Duodenal mucosa (tissue), 2 donors: ENCODE measurements around the gene VPS50.
"Not testable (repeated sequence)": the region's sequence is repeated elsewhere in the genome, so short reads cannot be mapped to it uniquely, and the experiment has no call there.

Experiments
- H3K27ac ChIP-seq: one replicate; pipeline ENCODE4 v1.7.0; 2013; ENCODE audit warnings: low read depth, low read length
- H3K27me3 ChIP-seq, 2 donors: one replicate each; pipeline ENCODE4 v1.7.0; 2013; ENCODE audit warnings: low read length in 2 of 2, control low read depth in 1 of 2; ENCODE audit not compliant: insufficient read depth in 2 of 2, control insufficient read depth in 1 of 2
- H3K36me3 ChIP-seq, 2 donors: one replicate each; pipeline ENCODE4 v1.7.0; 2013; ENCODE audit warnings: low read length in 2 of 2, control low read depth in 1 of 2; ENCODE audit not compliant: insufficient read depth in 2 of 2, control insufficient read depth in 1 of 2
- H3K4me1 ChIP-seq, 2 donors: one replicate each; pipeline ENCODE4 v1.7.0; 2013; ENCODE audit warnings: low read length in 2 of 2, control low read depth in 1 of 2; ENCODE audit not compliant: insufficient read depth in 2 of 2, control insufficient read depth in 1 of 2
- H3K4me3 ChIP-seq, 2 donors: one replicate each; pipeline ENCODE4 v1.7.0; 2013; ENCODE audit warnings: low read length in 2 of 2, low read depth in 1 of 2
- H3K9ac ChIP-seq, 2 donors: one replicate each; pipeline ENCODE4 v1.7.0; 2013; ENCODE audit warnings: low read length in 2 of 2, low read depth in 1 of 2
- H3K9me3 ChIP-seq, 2 donors: one replicate each; pipeline ENCODE4 v1.7.0; 2013; ENCODE audit warnings: low read length in 2 of 2, control low read depth in 1 of 2; ENCODE audit not compliant: control insufficient read depth in 1 of 2

Gene VPS50

GRCh38 chr7:93359520-93360198 lies 127.5 kb downstream of the VPS50 start:
- no peaks in the 10 kb centered on the region for H3K27me3 ChIP-seq
- no peaks in the 10 kb centered on the region for H3K9me3 ChIP-seq
- no peak overlapping the region for H3K9ac ChIP-seq
- no peak overlapping the region for H3K4me3 ChIP-seq
- H3K36me3 ChIP-seq, result peaks cover 4 to 12% of the 10 kb centered on the region in 2 donors
- H3K4me1 ChIP-seq, result no peaks in the 10 kb centered on the region
- no peak overlapping the region for H3K27ac ChIP-seq

GRCh38 chr7:93361853-93362252 lies 129.7 kb downstream of the VPS50 start:
- Histone ChIP-seq H3K27ac (no peak overlapping the region), H3K27me3 (no peaks in the 10 kb centered on the region), H3K36me3 (peaks cover 1 to 12% of the 10 kb centered on the region in 2 donors), H3K4me1 (no peaks in the 10 kb centered on the region), H3K9me3 (no peaks in the 10 kb centered on the region), H3K9ac (no peak overlapping the region), H3K4me3 (no peak overlapping the region)

GRCh38 chr7:93364806-93365205 lies 132.6 kb downstream of the VPS50 start:
- Histone ChIP-seq H3K36me3 (no peaks in the 10 kb centered on the region), H3K4me1 (no peaks in the 10 kb centered on the region), H3K9me3 (no peaks in the 10 kb centered on the region), H3K4me3 (no peak overlapping the region), H3K27me3 (no peaks in the 10 kb centered on the region), H3K27ac (no peak overlapping the region), H3K9ac (no peak overlapping the region)

GRCh38 chr7:93365341-93365740 lies 133.2 kb downstream of the VPS50 start:
- Histone ChIP-seq H3K4me1 (no peaks in the 10 kb centered on the region), H3K36me3 (no peaks in the 10 kb centered on the region), H3K4me3 (no peak overlapping the region), H3K27me3 (no peaks in the 10 kb centered on the region), H3K27ac (no peak overlapping the region), H3K9me3 (no peaks in the 10 kb centered on the region), H3K9ac (no peak overlapping the region)

- Histone ChIP-seq H3K9ac (no peak overlapping the region), H3K4me3 (no peak overlapping the region), H3K36me3 (no peaks in the 10 kb centered on the region), H3K9me3 (no peaks in the 10 kb centered on the region), H3K4me1 (no peaks in the 10 kb centered on the region), H3K27ac (no peak overlapping the region), H3K27me3 (no peaks in the 10 kb centered on the region)
Observed at GRCh38 chr7:93366816-93367215, 134.7 kb downstream of the VPS50 start.

GRCh38 chr7:93367254-93367653 lies 135.1 kb downstream of the VPS50 start:
- no peaks in the 10 kb centered on the region for H3K27me3 ChIP-seq
- H3K4me1 ChIP-seq, result no peaks in the 10 kb centered on the region
- H3K9ac ChIP-seq, result no peak overlapping the region
- no peaks in the 10 kb centered on the region for H3K9me3 ChIP-seq
- no peak overlapping the region for H3K4me3 ChIP-seq
- no peaks in the 10 kb centered on the region for H3K36me3 ChIP-seq
- no peak overlapping the region for H3K27ac ChIP-seq

GRCh38 chr7:93370937-93371336 lies 138.8 kb downstream of the VPS50 start:
- not testable (repeated sequence) for H3K36me3 ChIP-seq, H3K9ac ChIP-seq, H3K9me3 ChIP-seq, H3K4me1 ChIP-seq, H3K4me3 ChIP-seq, H3K27me3 ChIP-seq, H3K27ac ChIP-seq

- Histone ChIP-seq H3K27ac (no peak overlapping the region), H3K9me3 (no peaks in the 10 kb centered on the region), H3K27me3 (no peaks in the 10 kb centered on the region), H3K4me1 (no peaks in the 10 kb centered on the region), H3K9ac (no peak overlapping the region), H3K36me3 (no peaks in the 10 kb centered on the region), H3K4me3 (no peak overlapping the region)
Observed at GRCh38 chr7:93373537-93373936, 141.4 kb downstream of the VPS50 start.

- no peaks in the 10 kb centered on the region for H3K36me3 ChIP-seq
- no peaks in the 10 kb centered on the region for H3K4me1 ChIP-seq
- no peak overlapping the region for H3K4me3 ChIP-seq
- no peaks in the 10 kb centered on the region for H3K27me3 ChIP-seq
- no peaks in the 10 kb centered on the region for H3K9me3 ChIP-seq
- H3K9ac ChIP-seq, result no peak overlapping the region
- no peak overlapping the region for H3K27ac ChIP-seq
Observed at GRCh38 chr7:93374345-93374940, 142.3 kb downstream of the VPS50 start.

- no peaks in the 10 kb centered on the region for H3K36me3 ChIP-seq
Observed at GRCh38 chr7:93375603-93376002, 143.4 kb downstream of the VPS50 start.

More at GRCh38 chr7:93375603-93376002, 143.4 kb downstream of the VPS50 start:
- Histone ChIP-seq H3K27me3 (no peaks in the 10 kb centered on the region), H3K27ac (no peak overlapping the region), H3K9me3 (no peaks in the 10 kb centered on the region), H3K4me3 (no peak overlapping the region), H3K4me1 (no peaks in the 10 kb centered on the region), H3K9ac (no peak overlapping the region)
